OCI-LY3 (cell line): ENCODE results near the gene CDK4.

Source experiments
- EZH2phosphoT487 ChIP-seq: fragments of 200-600 bp; shearing (Covaris generic); IDR thresholded peaks from 2 replicates; pipeline ENCODE4 v1.6.1; 2018; ENCODE audit warnings: antibody characterized with exemption, mixed run types, low read depth
- TF ChIP-seq, protein P1 (sequence below): fragments of 200-600, 300-600 bp; sonication (generic); IDR thresholded peaks from 2 replicates; pipeline ENCODE4 v1.5.1; 2014; ENCODE audit warnings: antibody characterized with exemption, low read length, low read depth

DNA sequence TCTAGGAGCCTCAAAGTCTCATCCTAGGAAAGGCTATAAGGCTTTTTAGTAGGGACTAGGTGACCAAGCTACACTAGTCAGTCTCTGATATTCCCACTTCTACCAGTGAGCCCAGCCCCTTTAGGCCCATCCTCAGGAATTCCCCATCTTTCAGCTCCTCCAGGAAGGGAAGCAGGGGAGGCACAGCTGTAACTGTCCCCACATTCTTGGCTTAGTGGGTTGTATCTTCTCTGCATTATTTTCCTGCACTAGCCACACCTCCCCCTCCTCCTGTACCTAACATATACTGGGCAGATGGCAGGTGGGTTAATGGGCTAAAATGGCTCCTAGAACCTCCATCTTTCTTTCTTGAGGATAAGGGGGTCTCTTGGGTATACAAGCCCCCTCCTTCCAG is 15.2 kb upstream of the CDK4 start:
- TF ChIP-seq, protein P1, sequence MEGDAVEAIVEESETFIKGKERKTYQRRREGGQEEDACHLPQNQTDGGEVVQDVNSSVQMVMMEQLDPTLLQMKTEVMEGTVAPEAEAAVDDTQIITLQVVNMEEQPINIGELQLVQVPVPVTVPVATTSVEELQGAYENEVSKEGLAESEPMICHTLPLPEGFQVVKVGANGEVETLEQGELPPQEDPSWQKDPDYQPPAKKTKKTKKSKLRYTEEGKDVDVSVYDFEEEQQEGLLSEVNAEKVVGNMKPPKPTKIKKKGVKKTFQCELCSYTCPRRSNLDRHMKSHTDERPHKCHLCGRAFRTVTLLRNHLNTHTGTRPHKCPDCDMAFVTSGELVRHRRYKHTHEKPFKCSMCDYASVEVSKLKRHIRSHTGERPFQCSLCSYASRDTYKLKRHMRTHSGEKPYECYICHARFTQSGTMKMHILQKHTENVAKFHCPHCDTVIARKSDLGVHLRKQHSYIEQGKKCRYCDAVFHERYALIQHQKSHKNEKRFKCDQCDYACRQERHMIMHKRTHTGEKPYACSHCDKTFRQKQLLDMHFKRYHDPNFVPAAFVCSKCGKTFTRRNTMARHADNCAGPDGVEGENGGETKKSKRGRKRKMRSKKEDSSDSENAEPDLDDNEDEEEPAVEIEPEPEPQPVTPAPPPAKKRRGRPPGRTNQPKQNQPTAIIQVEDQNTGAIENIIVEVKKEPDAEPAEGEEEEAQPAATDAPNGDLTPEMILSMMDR, result no peak
- no peak for TF ChIP-seq EZH2phosphoT487
